GM11168 (cell line): Measurements from ENCODE around the gene TPRG1L.
"Not testable (repeated sequence)": the region's sequence is repeated elsewhere in the genome, so short reads cannot be mapped to it uniquely, and the experiment has no call there.

ENCODE experiments used
- in situ Hi-C: fragments of 300-500 bp; cut with MboI; formaldehyde crosslinking; loops from one replicate; pipeline ENCODE4 v1.12.0; 2022; ENCODE audit warnings: low sequenced_read_pairs; ENCODE audit not compliant: unreplicated experiment

Gene TPRG1L

DNA sequence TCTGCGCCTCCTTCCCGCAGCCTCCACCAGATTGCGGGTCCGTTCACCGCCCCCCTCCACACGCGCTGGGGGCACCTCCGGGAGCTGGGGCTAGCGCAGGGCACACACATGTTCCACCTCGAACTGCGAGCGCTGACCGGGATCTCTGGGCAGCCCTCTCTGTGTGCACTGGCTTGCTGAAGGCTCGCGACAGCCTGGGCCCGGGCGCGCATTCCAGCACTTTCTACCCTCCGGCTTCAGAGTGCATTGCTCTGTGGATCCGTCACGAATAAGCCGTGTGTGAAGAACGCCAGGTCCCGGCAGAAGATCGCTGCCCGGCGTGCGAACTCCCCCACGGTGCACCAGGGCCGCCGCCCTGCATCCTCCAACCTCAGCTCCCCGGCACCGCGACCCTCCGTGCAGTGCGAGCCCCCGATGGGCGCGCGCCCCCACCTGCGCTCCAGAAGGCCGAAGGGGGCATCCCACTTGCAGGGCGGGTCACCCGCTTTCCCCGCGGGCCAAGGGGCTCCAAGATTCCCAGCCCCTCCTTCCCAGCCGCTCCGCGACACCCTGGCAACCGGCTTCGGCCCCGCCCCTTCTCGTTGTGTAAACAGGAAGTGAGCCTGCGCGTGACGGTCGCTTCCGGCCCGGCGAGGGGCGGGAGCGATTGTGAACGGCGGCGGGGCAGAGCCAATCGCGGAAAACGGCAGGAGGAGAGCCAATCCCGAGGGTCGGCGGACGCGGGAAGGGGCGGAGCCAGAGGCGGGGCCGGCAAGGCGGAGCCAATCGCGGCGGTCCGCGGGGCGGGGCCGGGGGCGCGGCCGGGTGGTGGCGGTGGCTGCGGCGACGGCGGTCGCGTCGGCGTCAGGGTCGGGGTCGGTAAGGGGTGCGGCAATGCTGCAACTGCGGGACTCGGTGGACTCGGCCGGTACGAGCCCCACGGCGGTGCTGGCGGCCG, at the start of gene TPRG1L:
TPRG1L (plus strand) TSS at position 816 of the 937 bp plus-strand sequence; CDS start at position 874, 58 bp downstream.
- in situ Hi-C loops, result loop anchor here (10.0 kb wide), 2 partner anchors 120 to 140 kb away; no protein-coding TSS in a partner anchor

DNA sequence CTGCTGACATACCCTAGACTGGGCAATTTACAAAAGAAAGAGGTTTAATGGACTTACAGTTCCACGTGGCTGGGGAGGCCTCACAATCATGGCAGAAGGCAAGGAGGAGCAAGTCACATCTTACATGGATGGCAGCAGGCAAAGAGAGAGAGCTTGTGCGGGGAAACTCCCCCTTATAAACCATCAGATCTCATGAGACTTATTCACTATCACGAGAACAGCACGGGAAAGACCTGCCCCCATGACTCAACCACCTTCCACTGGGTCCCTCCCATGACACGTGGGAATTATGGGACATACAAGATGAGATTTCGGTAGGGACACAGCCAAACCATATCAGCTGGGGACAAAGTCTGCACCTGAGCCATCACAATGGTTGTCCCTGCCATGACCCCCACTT, 49.3 kb upstream of the TPRG1L start:
- in situ Hi-C loops, result not testable (repeated sequence)

DNA sequence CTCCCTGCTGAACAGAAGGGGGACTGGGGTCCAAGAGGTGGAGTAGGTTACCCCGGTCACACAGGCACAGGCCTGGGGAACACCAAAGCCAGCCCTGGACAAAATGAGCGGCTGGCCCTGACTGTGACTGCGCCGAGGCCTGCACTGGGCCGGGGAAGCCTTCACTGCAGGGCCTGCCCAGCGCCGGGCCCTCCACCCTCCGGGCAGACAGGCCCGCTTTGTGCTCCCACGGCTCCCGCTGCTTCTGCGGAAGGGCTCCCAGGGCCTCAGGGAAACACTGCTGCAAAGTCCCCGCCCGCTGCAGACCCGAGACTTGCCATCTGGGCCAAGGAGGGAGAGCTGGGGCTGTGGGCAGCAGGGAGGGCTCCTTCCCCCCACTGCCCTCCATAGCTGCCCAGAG, 48.8 kb upstream of the TPRG1L start:
- in situ Hi-C loops, result no loop called here

DNA sequence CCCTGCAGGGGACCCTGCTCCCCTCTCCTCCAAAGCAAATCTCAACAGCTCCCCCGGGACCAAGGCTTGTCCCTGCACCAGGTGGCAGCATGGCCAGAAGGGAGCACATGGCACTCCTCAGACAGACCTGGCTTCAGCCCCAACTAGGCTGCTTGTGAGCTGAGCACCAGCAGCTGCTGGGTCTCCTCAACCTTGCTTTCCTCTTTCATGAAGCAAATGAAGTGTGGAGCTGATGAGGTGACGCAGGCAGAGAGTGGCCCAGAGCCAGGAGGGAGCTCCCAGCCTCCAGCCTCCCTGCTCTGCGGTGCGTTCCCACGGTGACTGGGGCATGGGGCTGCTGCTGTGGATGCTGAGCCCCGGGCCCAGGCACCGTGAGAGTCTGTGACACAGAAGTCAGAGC, 47.5 kb upstream of the TPRG1L start:
- in situ Hi-C loops, result no loop called here

DNA sequence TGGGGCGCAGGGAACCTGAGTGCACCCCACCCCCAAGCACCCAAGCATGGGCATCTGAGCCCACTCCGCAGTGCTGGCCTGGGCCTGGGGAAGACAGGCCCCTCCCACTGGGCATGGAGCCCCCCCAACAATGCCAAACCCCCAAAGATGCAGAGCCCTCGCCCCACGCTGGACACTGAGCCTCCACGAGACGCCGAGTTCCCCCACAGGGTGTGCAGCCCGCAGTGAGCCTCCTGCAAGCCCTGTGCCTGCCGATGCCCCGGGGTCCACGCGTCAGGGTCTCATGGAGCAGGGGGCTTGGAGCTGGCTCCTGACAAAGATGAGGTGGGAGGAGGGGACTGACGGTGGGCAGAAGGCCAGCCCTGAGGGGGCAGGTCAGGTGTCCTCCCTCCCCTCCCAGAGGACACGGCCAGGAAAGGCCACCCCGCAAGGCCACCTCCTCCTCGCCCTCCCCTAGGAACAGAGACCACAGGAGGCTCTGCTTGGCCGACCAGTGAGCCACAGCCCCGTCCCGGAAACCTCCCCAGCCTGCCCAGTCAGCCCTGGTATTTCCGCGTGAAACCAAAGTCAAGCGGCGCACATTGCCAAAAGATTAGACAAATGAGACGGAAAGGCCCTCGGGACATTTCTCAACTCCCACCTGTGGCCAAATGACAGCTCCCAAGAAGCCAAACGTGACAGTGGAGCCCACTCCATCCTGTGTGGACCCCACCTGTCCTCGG, 46.9 kb upstream of the TPRG1L start:
- in situ Hi-C loops, result no loop called here

DNA sequence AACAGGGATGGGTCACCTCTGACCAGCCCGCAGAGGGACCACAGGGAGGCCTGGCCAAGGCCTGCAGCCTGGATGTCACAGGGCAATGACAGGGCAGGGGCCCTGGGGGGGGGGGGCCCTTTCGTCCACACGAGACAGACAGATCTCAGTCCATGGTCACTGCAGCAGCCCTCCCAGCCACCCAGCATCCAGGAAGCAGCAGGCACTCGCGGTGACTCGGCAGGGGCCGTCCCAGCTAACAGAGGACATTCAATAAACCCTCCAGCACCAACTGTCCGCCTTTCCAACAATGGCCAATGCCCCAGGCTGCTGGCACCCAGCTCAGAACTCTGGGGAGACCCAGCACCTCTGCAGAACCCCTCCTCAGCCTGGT, 46.4 kb upstream of the TPRG1L start:
- in situ Hi-C loops, result no loop called here

DNA sequence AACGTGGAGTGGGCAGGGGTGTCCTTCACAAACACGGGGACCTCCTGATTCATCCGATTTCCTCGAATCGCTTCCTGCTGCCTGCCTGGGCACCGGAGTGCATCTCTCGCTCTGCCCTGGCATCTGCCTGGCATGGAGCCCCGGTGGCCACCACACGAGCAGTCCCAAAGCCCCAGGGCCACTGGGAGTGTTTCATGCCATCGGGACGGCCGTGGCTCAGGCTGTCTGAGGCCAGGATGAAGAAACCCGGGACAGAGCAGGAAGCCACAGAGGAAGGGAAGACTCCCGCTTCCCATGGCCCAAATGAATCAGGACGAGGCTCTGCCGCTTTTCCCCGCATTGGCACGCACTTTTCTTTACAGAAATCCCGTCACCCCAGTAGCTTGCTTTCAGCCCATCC, 45.9 kb upstream of the TPRG1L start:
- in situ Hi-C loops, result no loop called here

DNA sequence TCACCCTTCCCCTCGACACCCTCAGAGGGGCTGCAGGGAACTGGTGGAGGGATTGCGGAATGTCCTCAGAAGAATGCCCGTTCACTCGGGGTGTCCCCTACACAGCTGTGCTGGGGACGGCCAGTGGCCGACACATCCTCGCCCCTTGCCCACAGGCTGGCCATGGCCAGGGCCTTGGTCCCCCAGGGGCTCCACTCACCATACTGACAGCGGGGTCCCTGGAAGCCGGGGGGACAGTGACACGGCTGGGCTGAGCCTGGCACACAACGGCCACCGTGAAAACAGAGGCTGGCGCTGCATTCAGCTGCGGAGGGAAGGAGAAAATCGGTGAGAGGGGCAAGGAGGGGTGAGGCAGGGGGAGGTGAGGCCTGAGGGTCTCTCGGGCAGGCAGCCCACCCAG, 45.2 kb upstream of the TPRG1L start:
- in situ Hi-C loops, result no loop called here

DNA sequence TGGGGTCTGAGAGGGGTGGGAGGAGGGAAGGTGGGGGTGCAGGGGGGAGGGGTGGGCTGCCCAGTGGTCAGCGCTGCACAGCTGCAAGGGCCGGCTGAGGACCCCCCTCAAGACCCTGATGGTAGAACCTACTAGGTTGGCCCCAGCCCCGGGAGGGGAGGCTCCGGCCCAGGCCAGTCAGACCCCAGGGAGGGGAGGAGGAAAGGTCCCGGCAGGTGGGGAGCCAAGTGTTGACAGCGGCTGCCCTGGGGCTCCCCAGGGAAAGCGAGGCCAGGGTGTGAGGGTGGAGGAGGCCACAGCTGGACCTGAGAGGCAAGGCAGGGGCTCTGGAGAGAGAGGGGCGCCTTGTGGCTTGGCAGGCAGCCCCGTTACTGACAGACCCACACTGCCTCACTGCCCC, 44.6 kb upstream of the TPRG1L start:
- in situ Hi-C loops, result no loop called here

DNA sequence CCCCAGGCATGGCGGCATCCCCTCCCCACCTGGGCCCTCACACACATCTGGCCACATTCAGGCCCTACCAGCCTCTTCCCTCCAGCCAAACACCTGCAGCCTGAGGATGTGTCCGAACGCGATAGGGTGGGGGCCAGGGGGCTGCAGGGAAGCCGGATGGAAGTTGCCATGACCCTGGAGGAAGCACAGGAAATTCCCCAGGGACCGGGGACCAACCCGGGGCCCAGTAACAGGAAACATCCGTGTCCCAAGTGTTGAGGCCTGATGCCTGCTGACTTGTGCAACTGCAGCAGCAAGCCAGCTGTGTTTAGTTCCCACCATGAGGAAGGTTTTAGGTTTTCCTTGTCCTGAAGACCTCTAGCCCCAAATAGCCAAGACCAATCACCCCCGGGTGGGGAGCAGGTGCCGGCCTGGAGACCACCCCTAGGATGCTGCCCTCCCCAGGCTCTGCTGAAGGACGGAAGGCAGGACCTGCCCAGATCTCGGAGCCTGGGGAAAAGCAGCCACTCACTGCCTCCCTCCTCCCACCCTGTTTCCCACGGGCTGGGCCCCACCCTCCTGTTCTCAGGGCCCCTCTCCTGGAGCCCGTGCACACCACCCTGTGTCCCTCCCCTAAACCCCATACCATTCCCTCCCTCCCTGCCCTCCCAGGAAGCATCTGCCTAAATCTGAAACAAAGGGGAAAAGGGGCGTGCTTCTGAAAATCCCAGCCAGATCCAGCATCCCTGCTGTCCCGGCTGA, 43.3 kb upstream of the TPRG1L start:
- in situ Hi-C loops, result no loop called here

DNA sequence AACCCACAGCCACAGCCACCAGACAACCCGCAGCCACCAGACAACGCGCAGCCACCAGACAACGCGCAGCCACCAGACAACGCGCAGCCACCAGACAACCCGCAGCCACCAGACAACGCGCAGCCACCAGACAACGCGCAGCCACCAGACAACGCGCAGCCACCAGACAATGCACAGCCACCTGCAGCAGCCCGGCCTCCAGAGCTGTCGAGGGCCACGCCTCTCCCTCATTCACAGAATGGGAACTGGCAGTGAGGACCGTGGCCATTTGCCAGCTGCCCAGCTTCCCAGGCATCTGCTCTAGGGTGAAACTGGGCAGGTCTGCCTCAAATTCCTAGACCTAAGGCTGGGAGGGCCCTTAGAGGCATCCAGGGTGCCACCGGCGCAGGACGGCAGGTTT, 41.1 kb upstream of the TPRG1L start:
- in situ Hi-C loops, result not testable (repeated sequence)

DNA sequence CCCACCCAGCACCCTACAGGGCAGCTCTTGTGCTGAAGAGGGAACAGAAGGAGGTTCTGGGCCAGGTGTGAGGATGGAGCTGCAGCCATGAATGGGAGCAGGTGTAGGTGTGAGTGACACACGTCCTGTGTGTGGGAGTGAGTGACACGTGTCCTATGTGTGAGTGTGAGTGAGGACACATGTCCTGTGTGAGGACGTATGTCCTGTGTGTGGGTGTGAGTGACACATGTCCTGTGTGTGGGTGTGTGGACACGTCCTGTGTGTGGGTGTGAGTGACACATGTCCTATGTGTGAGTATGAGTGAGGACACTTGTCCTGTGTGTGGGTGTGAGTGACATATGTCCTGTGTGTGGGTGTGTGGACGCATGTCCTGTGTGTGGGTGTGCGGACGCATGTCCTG, 39.9 kb upstream of the TPRG1L start:
- in situ Hi-C loops, result no loop called here

DNA sequence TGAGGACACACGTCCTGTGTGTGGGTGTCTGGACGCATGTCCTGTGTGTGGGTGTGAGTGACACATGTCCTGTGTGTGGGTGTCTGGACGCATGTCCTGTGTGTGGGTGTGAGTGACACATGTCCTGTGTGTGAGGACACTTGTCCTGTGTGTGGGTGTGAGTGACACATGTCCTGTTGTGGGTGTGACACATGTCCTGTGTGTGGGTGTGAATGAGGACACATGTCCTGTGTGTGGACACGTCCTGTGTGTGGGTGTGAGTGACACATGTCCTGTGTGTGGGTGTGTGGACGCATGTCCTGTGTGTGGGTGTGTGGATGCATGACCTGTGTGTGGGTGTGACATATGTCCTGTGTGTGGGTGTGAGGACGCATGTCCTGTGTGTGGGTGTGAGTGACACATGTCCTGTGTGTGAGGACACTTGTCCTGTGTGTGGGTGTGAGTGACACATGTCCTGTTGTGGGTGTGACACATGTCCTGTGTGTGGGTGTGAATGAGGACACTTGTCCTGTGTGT, 39.4 kb upstream of the TPRG1L start:
- in situ Hi-C loops, result not testable (repeated sequence)

DNA sequence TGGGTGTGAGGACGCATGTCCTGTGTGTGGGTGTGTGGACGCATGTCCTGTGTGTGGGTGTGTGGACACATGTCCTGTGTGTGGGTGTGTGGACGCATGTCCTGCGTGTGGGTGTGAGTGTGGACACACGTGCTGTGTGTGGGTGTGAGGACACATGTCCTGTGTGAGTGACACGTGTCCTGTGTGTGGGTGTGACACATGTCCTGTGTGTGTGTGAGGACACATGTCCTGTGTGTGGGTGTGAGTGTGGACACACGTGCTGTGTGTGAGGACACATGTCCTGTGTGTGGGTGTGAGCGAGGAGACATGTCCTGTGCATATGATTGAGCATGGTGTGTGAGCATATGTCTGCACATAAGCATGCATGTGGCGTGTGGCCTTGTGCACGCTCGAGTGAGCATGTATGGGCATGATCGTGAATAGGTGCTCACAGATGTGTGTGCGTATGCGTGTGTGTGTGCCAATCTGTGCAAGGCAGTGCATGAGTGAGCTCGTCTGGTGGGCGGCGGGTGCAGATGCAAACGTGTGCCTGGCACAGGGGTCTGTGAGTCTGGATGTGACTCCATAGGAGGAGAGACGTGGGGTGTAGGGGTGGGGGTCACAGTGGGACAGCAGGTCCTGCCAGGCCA, 38.8 kb upstream of the TPRG1L start:
- in situ Hi-C loops, result no loop called here

DNA sequence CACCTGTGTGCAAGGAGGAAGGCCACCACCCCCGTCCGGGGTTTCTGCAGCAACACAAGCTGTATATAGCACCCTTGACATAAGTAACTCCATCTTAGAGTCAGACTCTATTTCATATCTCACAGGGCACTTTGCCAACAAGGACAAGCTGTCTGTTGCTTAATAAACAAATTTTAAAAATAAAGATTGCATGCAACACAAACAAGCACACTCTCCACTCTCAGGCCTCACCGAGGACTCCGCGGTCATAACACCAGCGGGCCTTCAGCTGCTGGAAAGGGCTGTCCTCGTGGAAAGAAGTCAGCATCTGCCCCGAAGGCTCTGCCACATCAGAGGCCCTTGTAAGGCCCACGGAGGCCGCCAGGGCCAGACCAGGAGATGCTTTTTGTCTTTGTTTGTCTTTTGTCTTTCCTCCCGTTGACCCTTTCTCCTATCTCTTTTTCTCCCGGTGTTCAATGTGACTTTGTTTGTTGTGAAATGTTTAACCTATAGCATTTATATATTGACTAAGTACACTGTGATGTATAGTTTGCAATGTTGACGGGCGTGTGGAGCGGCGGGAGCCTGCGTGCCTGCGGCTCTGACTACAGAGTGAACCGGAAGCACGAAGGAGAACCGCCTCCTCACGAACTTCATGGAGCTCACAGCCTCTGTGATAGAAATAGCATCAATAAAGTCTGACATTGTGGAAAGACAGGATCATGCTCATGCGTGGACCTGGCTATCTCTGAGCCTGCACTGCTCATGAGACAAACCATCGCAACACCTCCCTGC, 37.6 kb upstream of the TPRG1L start:
- in situ Hi-C loops, result no loop called here

DNA sequence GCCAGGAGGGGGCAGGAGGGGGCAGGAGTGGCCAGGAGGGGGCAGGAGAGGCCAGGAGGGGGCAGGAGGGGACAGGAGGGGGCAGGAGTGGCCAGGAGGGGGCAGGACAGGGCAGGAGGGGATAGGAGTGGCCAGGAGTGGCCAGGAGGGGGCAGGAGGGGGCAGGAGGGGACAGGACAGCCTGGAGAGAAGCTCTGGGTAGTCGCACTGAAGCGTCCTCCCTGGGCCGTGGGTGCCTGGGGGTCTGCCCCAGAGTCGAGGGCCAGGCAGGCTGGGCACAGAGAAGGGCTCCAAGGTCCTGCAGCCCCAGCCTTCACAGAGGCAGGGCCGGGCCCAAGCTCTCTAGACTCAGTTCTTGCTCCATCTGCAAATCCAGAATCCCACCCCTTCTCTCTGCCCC, 36.4 kb upstream of the TPRG1L start:
- in situ Hi-C loops, result no loop called here

DNA sequence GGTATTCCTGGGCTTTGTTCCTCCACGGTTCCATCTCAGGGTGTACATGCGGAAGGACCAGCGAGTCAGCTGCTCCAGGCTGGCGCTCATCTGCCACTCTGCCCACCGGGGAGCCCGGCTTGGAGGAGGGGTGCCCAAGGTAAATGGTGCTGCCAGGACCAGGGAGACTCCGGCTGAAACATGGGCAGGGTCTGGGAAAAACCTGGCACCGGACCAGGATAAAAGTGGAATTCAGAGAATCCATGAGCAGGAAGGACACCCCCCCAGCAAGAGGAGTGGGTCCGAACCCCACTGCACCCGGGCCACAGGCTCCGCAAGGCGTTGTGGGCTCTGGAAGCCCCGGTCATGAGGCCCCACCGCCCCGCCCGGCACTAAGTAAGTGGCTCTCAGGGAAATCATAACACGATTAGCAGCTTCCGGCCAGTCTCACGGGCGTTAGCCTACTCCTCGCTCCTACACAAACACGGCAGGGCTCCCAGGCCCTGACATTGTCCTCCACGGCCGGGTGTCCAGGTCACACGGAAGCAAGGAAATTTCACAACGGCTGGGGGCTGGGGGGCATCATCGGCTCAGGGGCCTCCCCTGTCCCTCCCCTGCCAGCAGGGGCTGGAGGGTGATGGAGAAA, 34.6 kb upstream of the TPRG1L start:
- in situ Hi-C loops, result no loop called here

DNA sequence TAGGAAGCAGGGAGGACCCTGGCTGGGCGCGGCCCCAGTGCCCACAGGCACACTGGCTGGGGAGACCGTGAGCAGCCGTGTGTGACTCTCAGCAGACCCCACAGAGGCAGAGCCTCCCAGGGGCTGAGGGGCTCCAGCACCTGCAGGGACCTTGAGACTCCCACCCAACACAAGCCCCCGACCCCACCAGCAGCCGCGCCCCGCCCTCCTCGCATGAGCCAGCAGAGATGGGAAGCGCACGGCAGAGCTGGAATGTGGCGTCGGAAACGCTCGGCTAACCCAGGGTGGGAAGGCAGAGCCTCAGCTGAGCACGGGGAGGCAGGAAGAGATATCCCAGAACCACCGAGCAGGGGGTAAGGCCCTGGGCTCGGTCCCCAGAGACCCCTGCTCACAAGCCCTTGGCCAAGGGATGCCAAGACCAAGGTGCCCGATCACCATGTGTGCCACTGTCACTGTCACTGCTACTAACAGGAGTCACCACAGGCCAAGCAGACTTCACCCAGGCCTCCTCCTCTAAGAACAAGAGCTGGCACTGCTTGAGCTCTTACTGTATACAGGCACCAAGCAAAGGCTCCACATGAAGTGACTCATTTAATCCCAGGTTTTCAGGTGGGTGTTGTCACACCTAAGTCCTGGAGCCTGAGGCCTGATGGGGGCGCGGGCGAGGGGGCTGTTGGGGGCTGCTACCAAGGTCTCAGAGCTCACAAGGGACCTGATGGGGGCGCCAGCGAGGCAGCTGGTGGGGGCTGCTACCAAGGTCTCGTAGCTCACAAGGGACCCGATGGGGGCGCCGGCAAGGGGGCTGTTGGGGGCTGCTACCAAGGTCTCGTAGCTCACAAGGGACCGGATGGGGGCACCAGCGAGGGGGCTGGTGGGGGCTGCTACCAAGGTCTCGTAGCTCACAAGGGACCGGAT, 33.6 kb upstream of the TPRG1L start:
- in situ Hi-C loops, result no loop called here
